ENCODE results near the gene STK10. TPM values are rescaled to one million over a fixed set of nuclear protein-coding genes. Genes with fewer than 3 reads are reported as not detected.
"Not testable (repeated sequence)": the region's sequence is repeated elsewhere in the genome, so short reads cannot be mapped to it uniquely, and the experiment has no call there.

Gene STK10
- total RNA-seq, 1 experiment from 2014 or later: 22.9 TPM

DNA sequence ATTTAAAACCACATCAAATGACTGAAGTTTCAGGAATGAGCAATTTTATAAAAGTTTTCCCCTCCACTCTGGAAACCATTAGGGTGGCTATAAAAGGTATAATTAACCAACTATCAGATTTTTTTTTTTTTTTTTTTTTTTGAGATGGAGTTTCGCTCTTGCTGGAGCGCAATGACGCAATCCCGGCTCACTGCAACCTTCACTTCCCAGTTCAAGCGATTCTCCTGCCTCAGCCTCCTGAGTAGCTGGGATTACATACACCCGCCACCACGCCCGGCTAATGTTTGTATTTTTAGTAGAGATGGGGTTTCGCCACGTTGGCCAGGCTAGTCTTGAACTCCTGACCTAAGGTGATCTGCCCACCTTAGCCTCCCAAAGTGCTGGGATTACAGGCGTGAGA lies 18.0 kb upstream of the STK10 start:
- H3K4me3 ChIP-seq (replicated peaks in 1 of 2; ENCODE audit: low read depth in 1 of 2, low read length in 2 of 2); H3K4me2 ChIP-seq (ENCODE audit: low read length); H3K36me3 ChIP-seq (ENCODE audit: control insufficient read depth in 1 of 2, insufficient read depth in 2 of 2, low read length in 2 of 2); H3K9me3 ChIP-seq (ENCODE audit: control insufficient read depth in 1 of 2, insufficient read depth in 1 of 2, low read depth in 1 of 2, low read length in 2 of 2); H3K79me2 ChIP-seq (ENCODE audit: insufficient read depth, low read length); CTCF ChIA-PET; H3K9me2 ChIP-seq (ENCODE audit: insufficient read depth); RAD21 ChIA-PET (ENCODE audit: low non-redundant PET in 1 of 2, low total read pairs in 2 of 2, uncharacterized antibody in 2 of 2, unreplicated experiment in 2 of 2); BruUV-seq (replicated peaks); H4K20me1 ChIP-seq (ENCODE audit: insufficient read depth); H3K9ac ChIP-seq (ENCODE audit: low read length); H2AFZ ChIP-seq (ENCODE audit: low read depth, low read length, poor library complexity, severe bottlenecking); ATAC-seq; H3K27ac ChIP-seq (ENCODE audit: low read depth, low read length); intact Hi-C loops (cut with micrococcal nuclease); H3K27me3 ChIP-seq (ENCODE audit: insufficient read depth, low read length); POLR2A ChIA-PET; DNase-seq (ENCODE audit: low read depth, low spot score); H3K4me1 ChIP-seq (ENCODE audit: control insufficient read depth in 1 of 2, insufficient read depth in 2 of 2, low read length in 2 of 2): not testable (repeated sequence)

DNA sequence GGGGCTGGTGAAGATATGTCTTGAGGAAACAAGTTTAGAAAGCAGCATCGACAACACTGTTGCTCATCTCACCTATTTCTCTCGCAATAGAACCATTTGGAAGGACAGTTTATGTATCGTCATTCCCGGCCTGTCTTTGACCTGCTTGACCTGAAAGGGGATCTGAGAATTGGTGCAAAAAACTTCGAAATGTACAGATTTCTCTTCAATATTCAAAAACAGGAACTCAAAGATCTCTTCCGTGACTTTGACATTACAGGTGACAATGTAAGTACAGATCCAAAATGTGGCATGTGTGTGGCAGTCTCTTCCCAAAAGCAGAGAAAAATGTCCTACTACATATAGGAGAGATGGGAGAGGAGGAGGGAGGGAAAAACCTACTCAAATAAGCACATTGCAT lies 12.5 kb upstream of the STK10 start:
- H3K4me1 ChIP-seq (ENCODE audit: control insufficient read depth in 1 of 2, insufficient read depth in 2 of 2, low read length in 2 of 2): no peaks in the 10 kb centered on the region; a peak in 1 of 4 replicates
- DNase-seq (ENCODE audit: low read depth, low spot score) (no peak), ATAC-seq (no peak)
- H3K36me3 ChIP-seq (ENCODE audit: control insufficient read depth in 1 of 2, insufficient read depth in 2 of 2, low read length in 2 of 2): no peaks in the 10 kb centered on the region
- BruUV-seq (replicated peaks): no TSS peak
- no peak overlapping the region for H3K27ac ChIP-seq (ENCODE audit: low read depth, low read length)
- ChIA-PET RAD21 (ENCODE audit: low non-redundant PET in 1 of 2, low total read pairs in 2 of 2, uncharacterized antibody in 2 of 2, unreplicated experiment in 2 of 2) (no interaction called here), POLR2A (no interaction called here), CTCF (interaction anchor here (1.0 kb wide), 1 partner anchor 12 kb away, joined by 3 read pairs; the partner anchor contains the start of gene STK10)
- H3K4me3 ChIP-seq (replicated peaks in 1 of 2; ENCODE audit: low read depth in 1 of 2, low read length in 2 of 2): no peak overlapping the region
- H3K79me2 ChIP-seq (ENCODE audit: insufficient read depth, low read length): no peaks in the 10 kb centered on the region
- H2AFZ ChIP-seq (ENCODE audit: low read depth, low read length, poor library complexity, severe bottlenecking): no peak overlapping the region
- no peaks in the 10 kb centered on the region for H3K9me3 ChIP-seq (ENCODE audit: control insufficient read depth in 1 of 2, insufficient read depth in 1 of 2, low read depth in 1 of 2, low read length in 2 of 2)
- H3K9ac ChIP-seq (ENCODE audit: low read length): no peak overlapping the region
- no peak for TF ChIP-seq ZNF274 (IDR thresholded peaks at IDR 0.05; ENCODE audit: low read depth, low read length)
- TF ChIP-seq RAD21 (IDR thresholded peaks at IDR 0.05; ENCODE audit: low read depth): no peak
- no peak for TF ChIP-seq ATF3 (IDR thresholded peaks at IDR 0.05)
- TF ChIP-seq JUND (IDR thresholded peaks at IDR 0.05): no peak
- no peak for TF ChIP-seq YY1 (IDR thresholded peaks at IDR 0.05; ENCODE audit: extremely low read depth, insufficient replicate concordance, low read depth, low read length)
- no peak for TF ChIP-seq EZH2phosphoT487 (IDR thresholded peaks at IDR 0.05; ENCODE audit: borderline replicate concordance)
- no peak for TF ChIP-seq SRF (IDR thresholded peaks at IDR 0.05; ENCODE audit: low read depth)
- TF ChIP-seq REST (IDR thresholded peaks at IDR 0.05; ENCODE audit: low read depth): no peak
- TF ChIP-seq POLR2A (IDR thresholded peaks at IDR 0.05; ENCODE audit: borderline replicate concordance, extremely low read depth, insufficient read depth, insufficient read length): no peak
- TF ChIP-seq POLR2AphosphoS5 (IDR thresholded peaks at IDR 0.05; ENCODE audit: low read depth, low read length): no peak
- TF ChIP-seq CBX3 (IDR thresholded peaks at IDR 0.05; ENCODE audit: low read depth): no peak
- no peak for TF ChIP-seq MAX (IDR thresholded peaks at IDR 0.05)
- H3K27me3 ChIP-seq (ENCODE audit: insufficient read depth, low read length): no peaks in the 10 kb centered on the region
- H4K20me1 ChIP-seq (ENCODE audit: insufficient read depth): no peaks in the 10 kb centered on the region
- no peak overlapping the region for H3K4me2 ChIP-seq (ENCODE audit: low read length)
- intact Hi-C loops (cut with micrococcal nuclease): no loop called here
- no peaks in the 10 kb centered on the region for H3K9me2 ChIP-seq (ENCODE audit: insufficient read depth)
